ENCODE data around the gene FAM120AOS.

Gene FAM120AOS

DNA sequence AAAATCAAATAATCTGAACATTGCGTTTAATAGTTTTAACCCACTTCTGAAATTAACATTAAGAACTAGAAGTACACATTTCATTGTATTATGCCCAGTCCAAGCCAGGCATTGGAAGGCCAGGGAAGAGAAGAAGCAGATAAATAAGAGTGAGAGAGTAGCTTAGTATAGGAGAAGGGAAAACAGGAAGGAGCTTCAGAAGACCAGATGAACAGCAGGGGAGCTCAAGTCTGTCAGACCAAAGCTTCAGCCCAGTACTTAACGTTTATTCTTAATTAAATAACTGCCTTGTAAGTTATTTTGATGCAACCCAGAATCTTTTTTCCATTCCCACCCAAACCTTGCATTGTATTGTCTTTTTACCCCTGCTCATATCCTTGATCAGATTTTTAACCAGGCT lies 11.5 kb upstream of the FAM120AOS start:
- Histone ChIP-seq H3K79me2 (ENCODE audit: control insufficient read depth, low read length) (peaks cover 100% of the 10 kb centered on the region), H3K27me3 (ENCODE audit: control insufficient read depth, low read length) (no peaks in the 10 kb centered on the region), H3K4me1 (ENCODE audit: control insufficient read depth, low read length) (peaks cover 80% of the 10 kb centered on the region), H3K4me2 (ENCODE audit: low read length) (peak overlapping the region; percentile 73), H3F3A (ENCODE audit: control insufficient read depth, insufficient read depth) (peaks cover 30% of the 10 kb centered on the region), H3K9me3 (ENCODE audit: control insufficient read depth, insufficient read depth, low read length) (no peaks in the 10 kb centered on the region), H3K9me2 (replicated peaks; ENCODE audit: control insufficient read depth, low read length) (no peaks in the 10 kb centered on the region), H3K27ac (ENCODE audit: low read depth, low read length) (peak overlapping the region; percentile 70), H4K20me1 (ENCODE audit: control insufficient read depth, insufficient read depth, low read depth, low read length) (no peaks in the 10 kb centered on the region; the same call in 1 of the 2 replicates), H3K36me3 (ENCODE audit: control insufficient read depth, low read length) (peaks cover 38% of the 10 kb centered on the region), H3K4me3 (ENCODE audit: low read length) (peak overlapping the region; percentile 61)
- TF ChIP-seq EZH2phosphoT487 (IDR thresholded peaks at IDR 0.05; ENCODE audit: borderline replicate concordance, low read length), result no peak
- TF ChIP-seq, protein P1, sequence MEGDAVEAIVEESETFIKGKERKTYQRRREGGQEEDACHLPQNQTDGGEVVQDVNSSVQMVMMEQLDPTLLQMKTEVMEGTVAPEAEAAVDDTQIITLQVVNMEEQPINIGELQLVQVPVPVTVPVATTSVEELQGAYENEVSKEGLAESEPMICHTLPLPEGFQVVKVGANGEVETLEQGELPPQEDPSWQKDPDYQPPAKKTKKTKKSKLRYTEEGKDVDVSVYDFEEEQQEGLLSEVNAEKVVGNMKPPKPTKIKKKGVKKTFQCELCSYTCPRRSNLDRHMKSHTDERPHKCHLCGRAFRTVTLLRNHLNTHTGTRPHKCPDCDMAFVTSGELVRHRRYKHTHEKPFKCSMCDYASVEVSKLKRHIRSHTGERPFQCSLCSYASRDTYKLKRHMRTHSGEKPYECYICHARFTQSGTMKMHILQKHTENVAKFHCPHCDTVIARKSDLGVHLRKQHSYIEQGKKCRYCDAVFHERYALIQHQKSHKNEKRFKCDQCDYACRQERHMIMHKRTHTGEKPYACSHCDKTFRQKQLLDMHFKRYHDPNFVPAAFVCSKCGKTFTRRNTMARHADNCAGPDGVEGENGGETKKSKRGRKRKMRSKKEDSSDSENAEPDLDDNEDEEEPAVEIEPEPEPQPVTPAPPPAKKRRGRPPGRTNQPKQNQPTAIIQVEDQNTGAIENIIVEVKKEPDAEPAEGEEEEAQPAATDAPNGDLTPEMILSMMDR (IDR thresholded peaks at IDR 0.05; ENCODE audit: low read depth, low read length, poor library complexity, severe bottlenecking), result no peak

DNA sequence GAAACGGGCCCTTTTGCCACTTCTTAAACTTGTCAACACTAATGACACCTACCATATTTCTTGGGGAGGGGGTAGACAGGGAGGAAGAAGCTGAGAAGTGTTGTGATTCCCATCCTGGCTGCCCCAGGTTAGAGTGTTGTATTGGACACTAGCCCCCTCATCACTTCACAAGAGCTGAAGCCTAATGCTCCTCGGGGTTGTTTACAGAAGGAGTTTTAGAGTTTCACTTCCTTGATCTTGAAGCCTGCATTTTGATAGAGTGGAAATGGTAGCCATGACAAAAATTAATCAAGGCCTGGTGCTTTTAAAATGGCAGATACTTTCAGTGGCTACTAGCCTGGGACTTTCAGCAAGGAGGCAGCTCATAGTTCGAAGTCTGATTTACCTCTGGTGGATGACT lies 11.0 kb upstream of the FAM120AOS start:
- no peaks in the 10 kb centered on the region; the same call in 1 of the 2 replicates for H4K20me1 ChIP-seq (ENCODE audit: control insufficient read depth, insufficient read depth, low read depth, low read length)
- peak overlapping the region; percentile 73 for H3K4me2 ChIP-seq (ENCODE audit: low read length)
- peak overlapping the region; percentile 61 for H3K4me3 ChIP-seq (ENCODE audit: low read length)
- H3K9me3 ChIP-seq (ENCODE audit: control insufficient read depth, insufficient read depth, low read length), result no peaks in the 10 kb centered on the region
- no peaks in the 10 kb centered on the region for H3K9me2 ChIP-seq (replicated peaks; ENCODE audit: control insufficient read depth, low read length)
- no peak for TF ChIP-seq EZH2phosphoT487 (IDR thresholded peaks at IDR 0.05; ENCODE audit: borderline replicate concordance, low read length)
- TF ChIP-seq, protein P1 (IDR thresholded peaks at IDR 0.05; ENCODE audit: low read depth, low read length, poor library complexity, severe bottlenecking), result no peak
- H3K27ac ChIP-seq (ENCODE audit: low read depth, low read length), result peak overlapping the region; percentile 70
- H3K79me2 ChIP-seq (ENCODE audit: control insufficient read depth, low read length), result peaks cover 100% of the 10 kb centered on the region
- no peaks in the 10 kb centered on the region for H3K27me3 ChIP-seq (ENCODE audit: control insufficient read depth, low read length)
- H3K4me1 ChIP-seq (ENCODE audit: control insufficient read depth, low read length), result peaks cover 85% of the 10 kb centered on the region
- peaks cover 40% of the 10 kb centered on the region for H3K36me3 ChIP-seq (ENCODE audit: control insufficient read depth, low read length)
- peaks cover 32% of the 10 kb centered on the region for H3F3A ChIP-seq (ENCODE audit: control insufficient read depth, insufficient read depth)

GRCh38 chr9:93463638-93464248 lies 10.4 kb upstream of the FAM120AOS start:
- Histone ChIP-seq H3K9me3 (ENCODE audit: control insufficient read depth, insufficient read depth, low read length) (no peaks in the 10 kb centered on the region), H3K4me2 (ENCODE audit: low read length) (peak overlapping the region; percentile 73), H3K79me2 (ENCODE audit: control insufficient read depth, low read length) (peaks cover 100% of the 10 kb centered on the region), H4K20me1 (ENCODE audit: control insufficient read depth, insufficient read depth, low read depth, low read length) (no peaks in the 10 kb centered on the region; the same call in 1 of the 2 replicates), H3K4me1 (ENCODE audit: control insufficient read depth, low read length) (peaks cover 87% of the 10 kb centered on the region), H3K27ac (ENCODE audit: low read depth, low read length) (peak overlapping the region; percentile 70), H3K9me2 (replicated peaks; ENCODE audit: control insufficient read depth, low read length) (no peaks in the 10 kb centered on the region), H3K4me3 (ENCODE audit: low read length) (peak overlapping the region; percentile 61), H3K27me3 (ENCODE audit: control insufficient read depth, low read length) (no peaks in the 10 kb centered on the region), H3K36me3 (ENCODE audit: control insufficient read depth, low read length) (peaks cover 42% of the 10 kb centered on the region), H3F3A (ENCODE audit: control insufficient read depth, insufficient read depth) (peaks cover 34% of the 10 kb centered on the region)
- TF ChIP-seq, protein P1 (IDR thresholded peaks at IDR 0.05; ENCODE audit: low read depth, low read length, poor library complexity, severe bottlenecking), result no peak
